GM23248 (cell line): ENCODE measurements around the gene ADCY7. TPM values are rescaled to one million over a fixed set of nuclear protein-coding genes. Genes with fewer than 3 reads are reported as not detected.

Experiments
- DNase-seq: peaks from one replicate; pipeline ENCODE4 v3.0.0-alpha.2; 2015
- H2AFZ ChIP-seq: fragments of 200-600 bp; sonication (generic); 2 replicates; pipeline ENCODE4 v1.6.1; 2016; ENCODE audit warnings: antibody characterized with exemption
- H3F3A ChIP-seq: fragments of 200-600 bp; sonication (generic); 2 replicates; pipeline ENCODE4 v1.6.1; 2016; ENCODE audit warnings: mild to moderate bottlenecking, antibody characterized with exemption, mixed run types; ENCODE audit not compliant: insufficient read depth
- H3K27ac ChIP-seq: fragments of 200-600 bp; sonication (generic); 2 replicates; pipeline ENCODE4 v1.5.1; 2016; ENCODE audit warnings: mild to moderate bottlenecking
- H3K27me3 ChIP-seq: fragments of 200-600 bp; sonication (generic); replicated peaks from 2 replicates; pipeline ENCODE4 v1.6.1; 2016; ENCODE audit warnings: mild to moderate bottlenecking; ENCODE audit not compliant: insufficient read depth
- H3K36me3 ChIP-seq: fragments of 200-600 bp; sonication (generic); 2 replicates; pipeline ENCODE4 v1.6.1; 2016; ENCODE audit warnings: low read depth, mild to moderate bottlenecking
- H3K4me1 ChIP-seq: fragments of 200-600 bp; sonication (generic); 2 replicates; pipeline ENCODE4 v1.6.1; 2016; ENCODE audit warnings: mild to moderate bottlenecking; ENCODE audit not compliant: insufficient read depth
- H3K4me2 ChIP-seq: fragments of 200-600 bp; sonication (generic); one replicate; pipeline ENCODE4 v1.6.1; 2016; ENCODE audit warnings: mild to moderate bottlenecking; ENCODE audit not compliant: unreplicated experiment
- H3K4me3 ChIP-seq: fragments of 200-600 bp; sonication (generic); 2 replicates; pipeline ENCODE4 v1.5.1; 2016; ENCODE audit warnings: mild to moderate bottlenecking
- H3K79me2 ChIP-seq: fragments of 200-600 bp; sonication (generic); 2 replicates; pipeline ENCODE4 v1.6.1; 2016; ENCODE audit warnings: mild to moderate bottlenecking; ENCODE audit not compliant: insufficient read depth
- H3K9ac ChIP-seq: fragments of 200-600 bp; sonication (generic); 2 replicates; pipeline ENCODE4 v1.6.1; 2016; ENCODE audit warnings: mild to moderate bottlenecking
- H3K9me2 ChIP-seq: fragments of 200-600 bp; sonication (generic); 2 replicates; pipeline ENCODE4 v1.6.1; 2016; ENCODE audit warnings: mixed run types, mild to moderate bottlenecking, moderate library complexity; ENCODE audit not compliant: insufficient read depth
- H3K9me3 ChIP-seq: fragments of 200-600 bp; sonication (generic); one replicate; pipeline ENCODE4 v1.6.1; 2017; ENCODE audit warnings: low read depth
- H4K20me1 ChIP-seq: fragments of 200-600 bp; sonication (generic); 2 replicates; pipeline ENCODE4 v1.6.0; 2016; ENCODE audit not compliant: insufficient read depth
- EZH2 ChIP-seq: fragments of 200-600 bp; sonication (generic); IDR thresholded peaks from 2 replicates; pipeline ENCODE4 v1.6.1; 2018; ENCODE audit warnings: antibody characterized with exemption, mild to moderate bottlenecking; ENCODE audit not compliant: insufficient read depth, poor library complexity, severe bottlenecking
- EZH2phosphoT487 ChIP-seq: fragments of 200-600 bp; sonication (generic); IDR thresholded peaks from 2 replicates; pipeline ENCODE4 v1.6.1; 2018; ENCODE audit warnings: antibody characterized with exemption, moderate library complexity, mild to moderate bottlenecking, low read depth; ENCODE audit not compliant: insufficient read depth
- WGBS, 2 experiments: methylation state at CpG; one replicate each; pipeline ENCODE4 v1.1.6; 2015 to 2017; ENCODE audit warnings: low lambda C conversion rate in 2 of 2, low coverage in 1 of 2; ENCODE audit errors: missing lambda C conversion rate in 2 of 2; 5-methylcytosine and 5-hydroxymethylcytosine counted together
- in situ Hi-C: fragments of 300-500 bp; cut with MboI; formaldehyde crosslinking; loops from 2 replicates; pipeline ENCODE4 v1.15.0; 2020
- polyA plus RNA-seq: library from polyadenylated mRNA; unstranded; fragments of >200 nt; fragmentation: Nextera tagmentation; extraction: Ambion mirVana; gene quantifications from 2 replicates; pipeline ENCODE4 v1.2.1, GENCODE V29; 2016
- total RNA-seq: library from RNA; depleted of rRNA; stranded (reverse); fragments of >200 nt; shearing (Covaris generic); gene quantifications from 2 replicates; pipeline ENCODE4 v1.2.3, GENCODE V29; 2014

ADCY7 gene
- total and polyA plus RNA-seq, 2 experiments from 2014 or later = 31.9 to 87.4 TPM

DNA sequence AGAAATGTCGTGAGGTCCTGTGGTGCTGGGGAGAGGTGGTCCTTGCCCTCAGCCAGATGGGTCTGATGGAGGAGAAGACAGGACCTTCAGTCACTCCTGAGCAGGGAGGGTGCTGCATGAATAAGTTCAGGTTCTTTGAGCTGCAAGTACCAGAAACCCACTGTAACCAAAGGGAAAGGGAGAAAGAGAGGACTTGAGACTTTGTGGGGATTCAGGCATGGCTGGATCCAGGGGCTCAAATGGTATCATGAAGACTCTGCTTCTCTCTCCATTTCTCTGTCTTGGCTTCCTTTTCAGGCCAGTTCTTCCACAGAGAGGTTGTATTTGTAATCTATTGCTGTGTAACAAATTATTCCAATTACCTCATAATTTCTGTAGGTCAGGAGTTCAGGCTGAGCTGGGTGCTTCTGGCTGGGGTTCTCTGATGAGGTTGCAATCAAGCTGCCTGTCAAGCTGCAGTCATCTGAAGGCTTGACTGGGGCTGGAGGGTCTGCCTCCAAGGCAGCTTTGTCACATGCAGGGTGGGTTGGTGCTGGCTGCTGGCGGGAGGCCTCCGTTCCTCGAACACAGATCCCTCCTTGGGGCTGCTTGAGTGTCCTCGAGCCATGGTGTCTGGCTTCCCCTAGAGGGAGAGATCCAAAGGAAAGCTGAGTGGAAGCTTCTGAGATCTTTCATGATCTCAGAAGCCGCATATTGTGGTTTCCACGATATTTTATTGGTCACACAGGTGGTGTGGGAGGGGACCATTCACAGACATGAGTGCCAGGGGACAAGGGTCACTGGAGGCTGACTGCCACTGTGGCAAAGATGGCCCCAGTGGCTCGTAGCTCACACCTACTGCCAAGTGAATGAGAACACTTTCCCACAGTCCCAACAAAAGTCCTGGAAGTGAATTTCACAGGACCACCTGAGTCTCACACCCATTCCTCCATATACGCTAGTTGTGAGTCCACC lies 5.9 kb upstream of the ADCY7 start:
- in situ Hi-C loops = no loop called here
- peaks cover 26% of the 10 kb centered on the region for H3K4me1 ChIP-seq
- peaks cover 44% of the 10 kb centered on the region for H3K79me2 ChIP-seq
- H3K9me2 ChIP-seq = no peaks in the 10 kb centered on the region
- no peak overlapping the region for H3K9ac ChIP-seq
- no peak overlapping the region for H2AFZ ChIP-seq
- no peaks in the 10 kb centered on the region for H3K27me3 ChIP-seq
- H3K27ac ChIP-seq = no peak overlapping the region
- no peaks in the 10 kb centered on the region for H4K20me1 ChIP-seq
- H3F3A ChIP-seq = peaks cover 24% of the 10 kb centered on the region
- TF ChIP-seq EZH2phosphoT487 (no peak), EZH2 (no peak)
- no peaks in the 10 kb centered on the region for H3K9me3 ChIP-seq
- WGBS, 2 experiments = 95% methylated on average over 9 of the region's 9 CpGs
- H3K4me2 ChIP-seq = peak overlapping the region; percentile 60
- DNase-seq = no peak
- H3K4me3 ChIP-seq = no peak overlapping the region
- no peaks in the 10 kb centered on the region for H3K36me3 ChIP-seq

- in situ Hi-C loops = no loop called here
- Histone ChIP-seq H2AFZ (no peak overlapping the region), H3F3A (peaks cover 24% of the 10 kb centered on the region), H3K79me2 (peaks cover 49% of the 10 kb centered on the region), H3K4me3 (no peak overlapping the region), H3K4me2 (no peak overlapping the region), H3K27ac (no peak overlapping the region), H3K36me3 (no peaks in the 10 kb centered on the region), H3K27me3 (no peaks in the 10 kb centered on the region), H3K9me2 (no peaks in the 10 kb centered on the region), H3K4me1 (peaks cover 33% of the 10 kb centered on the region), H3K9me3 (no peaks in the 10 kb centered on the region), H4K20me1 (no peaks in the 10 kb centered on the region), H3K9ac (no peak overlapping the region)
- no peak for DNase-seq
- TF ChIP-seq EZH2phosphoT487 (no peak), EZH2 (no peak)
- 70 to 73% methylated on average over 9 of the region's 9 CpGs for WGBS, 2 experiments
Observed at GRCh38 chr16:50261160-50261706, 5.1 kb upstream of the ADCY7 start.

DNA sequence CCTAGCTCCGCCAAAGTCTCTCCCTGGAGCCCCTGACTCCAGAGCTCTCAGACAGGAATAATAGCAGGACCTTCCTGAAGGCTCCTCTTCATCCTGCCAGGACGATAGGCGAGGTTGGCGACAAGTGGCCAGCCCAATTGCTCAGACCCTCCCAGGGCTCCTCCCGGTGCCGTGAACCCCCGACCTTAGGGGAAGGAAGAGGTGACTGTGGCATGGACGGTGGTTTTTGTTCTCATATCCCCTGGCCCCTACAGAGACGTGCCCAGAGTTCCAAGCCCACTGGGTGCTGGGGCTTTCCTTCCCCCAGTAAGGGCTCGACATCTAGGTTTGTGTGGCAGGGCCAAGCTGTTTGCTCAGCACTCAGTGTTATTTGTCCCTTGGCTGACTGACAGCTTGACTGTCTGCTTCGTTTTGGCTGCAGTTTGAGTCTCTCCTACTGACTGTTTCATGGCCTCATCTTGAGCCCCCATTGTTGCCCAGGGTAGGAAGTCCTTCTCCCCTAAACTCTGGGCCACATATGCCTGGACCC lies 4.6 kb upstream of the ADCY7 start:
- Histone ChIP-seq H3K27ac (no peak overlapping the region), H3K9ac (no peak overlapping the region), H3K4me3 (no peak overlapping the region), H3K4me1 (peaks cover 35% of the 10 kb centered on the region), H3F3A (peaks cover 24% of the 10 kb centered on the region), H2AFZ (no peak overlapping the region), H3K27me3 (no peaks in the 10 kb centered on the region), H3K9me2 (no peaks in the 10 kb centered on the region), H4K20me1 (no peaks in the 10 kb centered on the region), H3K4me2 (no peak overlapping the region), H3K79me2 (peaks cover 47% of the 10 kb centered on the region), H3K9me3 (no peaks in the 10 kb centered on the region), H3K36me3 (no peaks in the 10 kb centered on the region)
- TF ChIP-seq EZH2phosphoT487 (no peak), EZH2 (no peak)
- 56 to 57% methylated on average over 11 of the region's 11 CpGs for WGBS, 2 experiments
- in situ Hi-C loops = no loop called here
- peak; percentile 37 for DNase-seq

DNA sequence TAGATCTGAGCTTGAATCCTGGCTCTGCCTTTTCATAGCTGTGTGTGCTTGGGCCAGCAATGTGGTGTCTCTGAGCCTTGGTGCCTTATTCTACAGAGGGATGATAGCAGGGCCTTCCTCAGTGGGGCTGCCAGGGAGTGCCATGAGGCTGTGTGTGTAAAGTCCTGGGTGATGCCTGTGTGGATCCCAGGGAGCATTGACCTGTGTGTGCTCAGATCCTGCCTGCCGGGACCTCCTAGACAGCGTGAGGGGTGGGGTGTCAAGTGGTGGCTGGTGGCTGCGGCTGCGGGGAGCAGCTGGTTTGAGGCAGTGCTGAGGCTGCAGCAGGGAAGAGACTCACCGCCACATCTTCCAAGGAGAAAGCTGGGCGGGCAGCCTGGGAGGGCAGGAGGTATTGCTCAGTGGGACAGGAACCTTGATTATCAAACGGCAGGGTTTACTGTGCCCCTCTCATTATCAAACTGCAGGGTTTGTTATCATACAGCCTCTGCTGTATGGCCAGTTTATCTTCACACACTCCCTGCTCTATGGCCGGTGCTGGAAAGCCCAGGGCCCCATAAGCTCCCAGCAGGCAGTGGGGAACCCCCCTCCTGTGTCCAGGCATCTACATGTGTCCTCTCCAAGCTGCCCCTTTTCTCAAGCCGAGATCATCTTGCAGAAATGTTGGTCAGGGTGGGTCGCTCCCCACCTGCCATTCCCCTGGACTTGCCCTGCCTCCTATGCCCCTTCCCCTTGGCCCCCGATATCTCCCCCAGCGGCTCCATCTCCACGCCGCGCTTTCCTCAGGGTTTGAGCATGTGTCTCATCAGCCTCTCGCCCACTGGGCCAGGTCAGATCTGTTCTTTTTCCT lies 3.1 kb upstream of the ADCY7 start:
- H4K20me1 ChIP-seq = no peaks in the 10 kb centered on the region
- peak overlapping the region; percentile 46; the same call in 1 of the 2 replicates for H3K27ac ChIP-seq
- H3K36me3 ChIP-seq = no peaks in the 10 kb centered on the region
- H3F3A ChIP-seq = peaks cover 22% of the 10 kb centered on the region
- H3K4me3 ChIP-seq = no peak overlapping the region
- DNase-seq = no peak
- WGBS, 2 experiments = 75 to 83% methylated on average over 16 of the region's 16 CpGs
- H3K79me2 ChIP-seq = peaks cover 62% of the 10 kb centered on the region
- H3K9me2 ChIP-seq = no peaks in the 10 kb centered on the region
- H3K9ac ChIP-seq = no peak overlapping the region
- no peak overlapping the region for H2AFZ ChIP-seq
- H3K4me2 ChIP-seq = no peak overlapping the region
- in situ Hi-C loops = no loop called here
- TF ChIP-seq EZH2 (no peak), EZH2phosphoT487 (no peak)
- H3K27me3 ChIP-seq = no peaks in the 10 kb centered on the region
- H3K4me1 ChIP-seq = peaks cover 45% of the 10 kb centered on the region
- no peaks in the 10 kb centered on the region for H3K9me3 ChIP-seq
